GM13977 (cell line): ENCODE results near the gene OR8G1.

Experiments
- DNase-seq: peaks from one replicate; pipeline ENCODE4 v3.0.0; 2012; ENCODE audit warnings: low spot score
- CTCF ChIP-seq: IDR thresholded peaks from 2 replicates; pipeline ENCODE4 v1.5.1; 2012; ENCODE audit warnings: mild to moderate bottlenecking, control low read depth; ENCODE audit not compliant: insufficient read depth; ENCODE audit errors: extremely low read depth, missing control alignments
- in situ Hi-C: fragments of 300-500 bp; cut with MboI; formaldehyde crosslinking; loops from one replicate; pipeline ENCODE4 v1.12.0; 2022; ENCODE audit warnings: low sequenced_read_pairs, low pct_unique_long_range_greater_than_20kb, mixed read lengths, inconsistent platforms; ENCODE audit not compliant: unreplicated experiment

OR8G1 gene

GRCh38 chr11:124296016-124296415, 55.1 kb downstream of the OR8G1 start:
- in situ Hi-C loops, result no loop called here
- DNase-seq, result no peak
- TF ChIP-seq CTCF, result no peak

- in situ Hi-C loops, result no loop called here
- TF ChIP-seq CTCF, result no peak
- DNase-seq, result no peak
Measured at GRCh38 chr11:124297921-124298320, 57.0 kb downstream of the OR8G1 start.

GRCh38 chr11:124301548-124301947, 60.7 kb downstream of the OR8G1 start:
- in situ Hi-C loops, result no loop called here
- TF ChIP-seq CTCF, result no peak
- no peak for DNase-seq

- no peak for TF ChIP-seq CTCF
- no peak for DNase-seq
- in situ Hi-C loops, result no loop called here
Measured at GRCh38 chr11:124302347-124303125, 61.6 kb downstream of the OR8G1 start.
